Activated CD4-positive, alpha-beta T cell treated with anti-CD3 and anti-CD28 coated beads for 36 hours (primary cell): ENCODE measurements around the gene E2F8. TPM values are rescaled to one million over a fixed set of nuclear protein-coding genes. Genes with fewer than 3 reads are reported as not detected.

Experiments
- ATAC-seq: fragments of 200-7000 bp; cut with Tn5 transposase; one replicate; pipeline ENCODE4 v1.10.0; 2021; ENCODE audit warnings: mild to moderate bottlenecking, moderate library complexity
- CTCF ChIA-PET: fragments of 350-600 bp; sonication (Branson Sonifier 250); formaldehyde crosslinking; loops from one replicate; lab custom pipeline; 2021; ENCODE audit warnings: antibody characterized with exemption; lab: Charles Lee
- POLR2A ChIA-PET: fragments of 350-600 bp; sonication (Branson Sonifier 250); formaldehyde crosslinking; loops from one replicate; lab custom pipeline; 2021; ENCODE audit warnings: antibody characterized with exemption, inconsistent platforms; lab: Charles Lee
- DNase-seq: peaks from one replicate; pipeline ENCODE4 v3.0.0-alpha.2; 2020
- H3K27ac Mint-ChIP-seq: one replicate; pipeline ENCODE4 v1.8.0; 2021; ENCODE audit warnings: mixed read lengths
- H3K27me3 Mint-ChIP-seq: one replicate; pipeline ENCODE4 v1.8.0; 2021; ENCODE audit warnings: mixed read lengths
- H3K36me3 Mint-ChIP-seq: one replicate; pipeline ENCODE4 v1.8.0; 2021; ENCODE audit warnings: low read depth, mixed read lengths
- H3K4me1 Mint-ChIP-seq: one replicate; pipeline ENCODE4 v1.8.0; 2021; ENCODE audit warnings: mixed read lengths
- H3K4me3 Mint-ChIP-seq: one replicate; pipeline ENCODE4 v1.8.0; 2021; ENCODE audit warnings: mild to moderate bottlenecking, moderate library complexity, mixed read lengths
- H3K9me3 Mint-ChIP-seq: one replicate; pipeline ENCODE4 v1.8.0; 2021; ENCODE audit warnings: low read depth, mixed read lengths
- intact Hi-C, 2 experiments: fragments of 100-400 bp; cut with DNase I in 1 of 2; cut with micrococcal nuclease in 1 of 2; formaldehyde crosslinking; loops; one replicate each; pipeline versions ENCODE4 v1.14.2 to v1.15.1; 2022 to 2024; cut with DNase I, micrococcal nuclease
- total RNA-seq, 2 experiments: library from RNA; stranded (reverse); gene quantifications; one replicate each; pipeline ENCODE4 v1.2.3, GENCODE V29; 2021

The E2F8 gene
- total RNA-seq, 2 experiments from 2014 or later: 18.0 to 22.2 TPM

DNA sequence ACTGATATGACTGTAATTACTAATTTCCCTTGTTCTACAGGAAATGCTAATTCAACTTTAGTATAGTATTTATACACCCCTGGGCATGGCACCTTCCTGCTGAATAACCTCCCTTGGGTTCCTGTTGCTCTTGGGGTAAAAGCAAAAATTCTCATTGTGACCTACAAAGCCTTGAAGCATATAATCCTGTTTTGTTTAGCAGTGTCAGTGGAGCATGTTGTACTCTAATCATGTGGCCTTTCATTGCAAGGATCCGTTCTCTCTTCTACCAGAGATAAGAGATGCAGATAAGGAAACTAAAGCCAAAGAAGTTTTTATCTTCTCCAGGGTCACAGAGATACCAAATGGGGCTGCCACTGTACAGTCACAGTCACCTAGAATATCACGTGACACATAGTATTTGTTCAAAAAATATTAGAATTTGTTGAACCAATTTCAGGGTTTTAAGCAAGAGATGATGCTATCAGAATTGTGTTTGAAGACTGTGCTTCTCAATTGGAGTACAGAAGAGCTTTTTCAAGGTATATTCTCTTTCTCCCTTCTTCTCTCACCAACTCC lies 64.0 kb downstream of the E2F8 start:
- POLR2A ChIA-PET: no interaction called here
- DNase-seq (no peak), ATAC-seq (no peak)
- CTCF ChIA-PET: interaction anchor here (0.7 kb wide), 1 partner anchor 10 kb away, joined by 3 read pairs; no protein-coding TSS in a partner anchor
- intact Hi-C loops: no loop called here
- peaks cover 39% of the 10 kb centered on the region for H3K36me3 Mint-ChIP-seq
- no peaks in the 10 kb centered on the region for H3K27me3 Mint-ChIP-seq
- H3K4me1 Mint-ChIP-seq: no peaks in the 10 kb centered on the region
- H3K9me3 Mint-ChIP-seq: no peaks in the 10 kb centered on the region
- H3K4me3 Mint-ChIP-seq: no peak overlapping the region
- H3K27ac Mint-ChIP-seq: no peak overlapping the region

Other genes starting within 250 kb of the E2F8 start
- gene MRGPRX2, start 180.2 kb downstream of the E2F8 start, total RNA-seq: not detected
- gene ZDHHC13, start 123.8 kb downstream of the E2F8 start, total RNA-seq: 10 to 100 TPM; 22.9 to 25.9 TPM
- gene CSRP3, start 39.0 kb downstream of the E2F8 start, total RNA-seq: not detected